KMS-11 (cell line): ENCODE measurements around the gene RTP5.
"Not testable (repeated sequence)": the region's sequence is repeated elsewhere in the genome, so short reads cannot be mapped to it uniquely, and the experiment has no call there.

Source experiments
- H2AFZ ChIP-seq: fragments of 200-600 bp; sonication (generic); 2 replicates; pipeline ENCODE4 v1.6.1; 2016; ENCODE audit warnings: antibody characterized with exemption, mixed run types, low read depth
- H3K27ac ChIP-seq: fragments of 200-600 bp; sonication (generic); 2 replicates; pipeline ENCODE4 v1.6.1; 2016; ENCODE audit warnings: mild to moderate bottlenecking, mixed run types
- H3K27me3 ChIP-seq: fragments of 200-600 bp; sonication (generic); 2 replicates; pipeline ENCODE4 v1.6.1; 2017; ENCODE audit warnings: mild to moderate bottlenecking, low read depth, mixed run types, moderate library complexity; ENCODE audit not compliant: insufficient read depth
- H3K36me3 ChIP-seq: fragments of 200-600 bp; sonication (generic); 2 replicates; pipeline ENCODE4 v1.6.1; 2017; ENCODE audit warnings: mild to moderate bottlenecking, mixed run types; ENCODE audit not compliant: insufficient read depth
- H3K4me1 ChIP-seq: fragments of 200-600 bp; sonication (generic); 2 replicates; pipeline ENCODE4 v1.6.1; 2016; ENCODE audit warnings: mild to moderate bottlenecking, low read depth, mixed run types; ENCODE audit not compliant: poor library complexity, severe bottlenecking
- H3K4me2 ChIP-seq: fragments of 200-600 bp; sonication (generic); 2 replicates; pipeline ENCODE4 v1.7.0; 2016; ENCODE audit warnings: mild to moderate bottlenecking, mixed run types
- H3K4me3 ChIP-seq: fragments of 200-600 bp; sonication (generic); IDR thresholded peaks from 2 replicates; pipeline ENCODE4 v1.6.1; 2017; ENCODE audit warnings: low read depth, low read length, mixed read lengths; ENCODE audit not compliant: insufficient read depth
- H3K79me2 ChIP-seq: fragments of 200-600 bp; sonication (generic); 2 replicates; pipeline ENCODE4 v1.6.1; 2016; ENCODE audit warnings: low read depth, mixed run types; ENCODE audit not compliant: insufficient read depth
- H3K9ac ChIP-seq: fragments of 200-600 bp; sonication (generic); 2 replicates; pipeline ENCODE4 v1.6.1; 2016; ENCODE audit warnings: mild to moderate bottlenecking, mixed run types
- H4K20me1 ChIP-seq: fragments of 200-600 bp; sonication (generic); 2 replicates; pipeline ENCODE4 v1.6.1; 2016; ENCODE audit warnings: mild to moderate bottlenecking, mixed run types; ENCODE audit not compliant: insufficient read depth
- CTCF ChIP-seq: fragments of 200-600 bp; sonication (generic); conservative IDR thresholded peaks from 2 replicates; pipeline ENCODE4 v1.6.1; 2017; ENCODE audit warnings: low read depth, mild to moderate bottlenecking, antibody characterized with exemption, low read length, moderate library complexity, mixed read lengths

The RTP5 gene

DNA sequence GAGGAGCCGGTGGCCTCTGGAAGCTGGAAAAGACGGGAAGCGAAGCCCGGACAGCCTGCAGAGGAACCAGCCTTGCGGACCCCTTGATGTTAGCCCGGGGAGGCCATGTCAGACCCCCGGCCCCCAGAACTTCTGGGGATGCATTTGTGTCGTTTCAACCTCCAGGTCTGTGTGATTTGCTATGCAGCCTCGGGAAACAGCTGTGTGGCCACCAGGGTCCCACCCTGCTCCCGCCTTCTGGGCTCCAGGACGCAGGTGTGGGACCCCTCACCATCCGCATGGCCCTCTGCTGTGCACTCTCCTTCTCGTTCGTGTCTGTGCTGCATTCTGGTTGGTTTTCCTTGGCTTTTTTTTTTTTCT, 47.3 kb upstream of the RTP5 start:
- Histone ChIP-seq H3K27ac (no peak overlapping the region), H3K79me2 (no peaks in the 10 kb centered on the region), H3K4me2 (no peak overlapping the region), H2AFZ (no peak overlapping the region), H3K36me3 (no peaks in the 10 kb centered on the region), H3K4me3 (no peak overlapping the region), H4K20me1 (no peaks in the 10 kb centered on the region), H3K9ac (no peak overlapping the region), H3K27me3 (peaks cover 32% of the 10 kb centered on the region; the same call in 1 of the 2 replicates), H3K4me1 (no peaks in the 10 kb centered on the region)
- TF ChIP-seq CTCF = no peak

- not testable (repeated sequence) for H3K79me2 ChIP-seq, H4K20me1 ChIP-seq, H3K4me2 ChIP-seq, H3K27ac ChIP-seq, H3K4me1 ChIP-seq, H2AFZ ChIP-seq, H3K9ac ChIP-seq, H3K36me3 ChIP-seq, H3K4me3 ChIP-seq
- H3K27me3 ChIP-seq = peaks cover 18% of the 10 kb centered on the region; the same call in 1 of the 2 replicates
Observed at GRCh38 chr2:241823531-241824437, 45.7 kb upstream of the RTP5 start.

GRCh38 chr2:241827394-241827793, 42.1 kb upstream of the RTP5 start:
- no peak for TF ChIP-seq CTCF
- H2AFZ ChIP-seq = no peak overlapping the region
- H3K4me2 ChIP-seq = no peak overlapping the region

GRCh38 chr2:241833101-241833663, 36.3 kb upstream of the RTP5 start:
- Histone ChIP-seq H3K4me1 (no peaks in the 10 kb centered on the region), H3K9ac (no peak overlapping the region), H2AFZ (no peak overlapping the region), H3K27me3 (no peaks in the 10 kb centered on the region; the same call in 1 of the 2 replicates), H3K4me2 (no peak overlapping the region), H3K27ac (no peak overlapping the region), H3K36me3 (no peaks in the 10 kb centered on the region), H3K79me2 (no peaks in the 10 kb centered on the region), H3K4me3 (no peak overlapping the region), H4K20me1 (no peaks in the 10 kb centered on the region)
- no peak for TF ChIP-seq CTCF

More at GRCh38 chr2:241827394-241827793, 42.1 kb upstream of the RTP5 start:
- H3K27ac ChIP-seq = no peak overlapping the region
- H3K79me2 ChIP-seq = no peaks in the 10 kb centered on the region
- H3K4me1 ChIP-seq = no peaks in the 10 kb centered on the region
- no peaks in the 10 kb centered on the region for H3K36me3 ChIP-seq
- no peak overlapping the region for H3K9ac ChIP-seq
- H3K4me3 ChIP-seq = no peak overlapping the region
- H4K20me1 ChIP-seq = no peaks in the 10 kb centered on the region
- H3K27me3 ChIP-seq = peaks cover 7% of the 10 kb centered on the region; the same call in 1 of the 2 replicates

DNA sequence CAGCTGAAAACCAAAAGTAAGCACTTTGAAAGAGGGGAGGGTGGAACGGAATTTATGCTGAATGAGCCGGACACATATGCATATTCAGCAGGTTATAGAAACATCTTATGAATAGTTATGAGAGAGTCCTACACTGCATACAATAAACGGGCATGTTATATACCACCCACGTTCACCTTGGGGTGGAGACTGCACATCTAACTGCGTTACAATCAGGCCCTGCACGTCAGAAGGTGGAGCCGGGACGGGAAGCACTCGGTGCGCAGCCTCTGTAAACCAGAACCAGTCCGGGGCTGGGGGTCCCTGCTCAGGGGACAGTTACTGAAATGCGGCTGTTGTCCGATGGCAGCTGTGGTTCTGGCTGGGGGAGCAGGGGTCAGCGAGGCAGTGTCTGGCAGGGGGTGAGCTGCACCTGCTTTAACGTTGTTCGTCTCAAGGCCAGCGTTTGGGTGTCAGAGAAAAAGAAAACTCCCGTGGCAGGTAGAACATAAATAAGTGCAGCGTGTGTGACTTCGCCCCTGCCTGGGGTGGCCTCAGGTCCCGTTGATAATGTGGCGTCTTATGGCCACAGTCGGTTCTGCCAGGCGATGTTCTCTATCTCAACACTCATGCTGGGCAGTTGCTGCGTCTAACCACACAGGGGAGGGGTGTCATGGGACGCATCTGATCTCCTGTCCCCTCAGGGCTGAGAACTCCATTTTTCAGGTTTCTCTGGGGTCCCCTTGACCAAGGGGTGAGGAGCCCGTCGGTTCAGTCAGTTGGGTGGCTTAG, 35.6 kb upstream of the RTP5 start:
- not testable (repeated sequence) for H2AFZ ChIP-seq

More for the DNA sequence above, 35.6 kb upstream of the RTP5 start:
- not testable (repeated sequence) for H3K27ac ChIP-seq, H3K36me3 ChIP-seq, H3K4me1 ChIP-seq, H3K79me2 ChIP-seq, H3K4me3 ChIP-seq, H3K27me3 ChIP-seq, H3K4me2 ChIP-seq, H3K9ac ChIP-seq, H4K20me1 ChIP-seq
